ENCODE results near the gene LRIG1.

LRIG1 gene

GRCh38 chr3:66416556-66417304 is 84.1 kb downstream of the LRIG1 start:
- no peak for DNase-seq

DNA sequence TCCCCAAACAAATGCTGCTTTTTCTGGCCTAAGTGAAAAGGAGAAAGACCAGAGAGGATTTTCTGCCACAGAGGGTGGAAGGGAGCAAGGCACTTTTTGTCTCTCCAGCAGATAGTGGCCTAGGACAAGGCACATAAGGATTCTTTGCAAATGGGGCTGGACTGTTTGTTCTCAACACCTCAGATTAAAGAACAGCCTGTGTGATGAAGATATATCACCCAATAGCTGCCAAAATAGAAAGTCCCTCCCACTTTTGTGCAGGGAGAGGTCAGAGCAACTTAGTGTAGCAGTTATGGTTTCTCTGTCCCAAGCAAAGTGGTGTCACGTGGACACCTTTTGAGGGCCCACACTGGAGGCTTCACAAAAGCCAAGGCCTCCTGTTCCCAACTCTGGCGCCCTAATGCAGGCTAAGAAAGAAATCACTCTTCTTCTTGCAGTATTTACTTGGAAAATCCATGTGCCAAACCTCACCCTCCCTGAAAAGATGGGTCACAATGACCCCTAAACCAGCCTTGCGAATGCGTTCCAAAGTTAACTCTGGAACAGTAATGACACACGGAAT is 84.9 kb downstream of the LRIG1 start:
- no peak for DNase-seq

GRCh38 chr3:66414846-66415245 is 86.0 kb downstream of the LRIG1 start:
- DNase-seq = no peak

DNA sequence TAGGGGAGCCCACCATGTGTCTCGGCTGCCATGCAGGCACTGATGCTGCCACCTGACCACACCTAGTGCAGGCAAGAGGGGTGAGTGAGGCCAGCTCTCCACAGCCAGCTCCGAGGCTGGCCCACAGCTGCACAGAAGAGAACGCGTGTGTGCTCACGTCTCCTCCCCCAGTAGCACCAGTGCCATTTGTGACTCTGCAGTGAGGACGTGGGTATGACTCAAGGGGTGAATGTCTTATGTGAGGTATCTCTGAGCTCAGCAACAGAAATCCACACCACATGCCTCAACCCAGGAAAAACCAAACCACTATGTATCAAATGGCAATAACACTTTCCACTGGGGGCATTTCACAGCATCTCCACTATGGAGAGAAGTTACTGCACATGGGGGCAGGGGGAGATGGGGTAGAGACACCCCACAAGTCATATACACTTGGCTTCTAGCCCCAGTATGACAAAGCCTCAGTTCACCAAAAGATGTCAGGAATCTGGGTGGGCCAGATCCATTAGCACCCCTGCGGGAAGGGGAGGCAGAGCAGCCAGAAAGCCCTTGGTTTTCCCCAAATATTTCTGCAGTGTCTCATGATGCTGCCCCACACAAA is 87.6 kb downstream of the LRIG1 start:
- no peak for DNase-seq

- no peak for DNase-seq
Observed at GRCh38 chr3:66411961-66412887, 88.6 kb downstream of the LRIG1 start.

DNA sequence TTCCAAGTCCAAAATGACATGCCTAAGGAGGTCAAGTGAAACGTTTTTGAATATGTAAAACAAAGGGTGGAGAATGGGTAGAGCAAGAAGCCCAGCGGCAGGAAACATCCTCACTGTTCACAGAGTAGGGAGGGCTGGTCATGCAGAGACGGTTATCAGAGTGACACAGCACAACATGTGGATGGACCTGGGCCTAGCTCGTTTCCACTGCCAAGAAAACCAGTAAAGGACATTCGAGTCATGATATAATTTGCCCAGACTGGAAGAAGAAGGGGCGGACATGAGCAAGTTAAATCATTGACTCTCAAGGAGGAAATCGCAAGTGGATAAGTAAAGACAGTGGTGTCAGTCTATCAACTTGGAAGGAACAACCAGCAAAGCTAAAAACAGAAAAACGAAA is 89.3 kb downstream of the LRIG1 start:
- no peak for DNase-seq

DNA sequence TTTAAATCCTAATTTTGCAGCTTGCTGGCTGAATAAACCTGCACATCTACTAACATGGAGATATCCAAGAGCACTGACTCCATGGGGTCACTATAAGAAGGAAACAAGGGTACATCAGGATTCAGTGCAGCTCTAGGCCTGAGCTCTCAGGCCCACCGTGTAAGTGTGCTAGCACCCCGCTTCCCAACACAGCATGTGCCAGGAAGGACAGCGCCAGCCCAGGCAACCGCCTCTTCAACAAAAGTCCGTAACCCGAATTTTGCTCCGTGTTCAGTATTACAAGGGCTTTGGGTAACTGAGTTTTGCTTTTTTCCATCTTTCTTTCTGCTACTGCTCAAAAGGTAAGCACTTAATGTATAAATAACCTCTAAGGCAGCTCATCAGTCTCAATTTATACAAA is 89.8 kb downstream of the LRIG1 start:
- DNase-seq = no peak

GRCh38 chr3:66409771-66410754 is 90.8 kb downstream of the LRIG1 start:
- no peak for DNase-seq

GRCh38 chr3:66407611-66408218 is 93.1 kb downstream of the LRIG1 start:
- DNase-seq = no peak

DNA sequence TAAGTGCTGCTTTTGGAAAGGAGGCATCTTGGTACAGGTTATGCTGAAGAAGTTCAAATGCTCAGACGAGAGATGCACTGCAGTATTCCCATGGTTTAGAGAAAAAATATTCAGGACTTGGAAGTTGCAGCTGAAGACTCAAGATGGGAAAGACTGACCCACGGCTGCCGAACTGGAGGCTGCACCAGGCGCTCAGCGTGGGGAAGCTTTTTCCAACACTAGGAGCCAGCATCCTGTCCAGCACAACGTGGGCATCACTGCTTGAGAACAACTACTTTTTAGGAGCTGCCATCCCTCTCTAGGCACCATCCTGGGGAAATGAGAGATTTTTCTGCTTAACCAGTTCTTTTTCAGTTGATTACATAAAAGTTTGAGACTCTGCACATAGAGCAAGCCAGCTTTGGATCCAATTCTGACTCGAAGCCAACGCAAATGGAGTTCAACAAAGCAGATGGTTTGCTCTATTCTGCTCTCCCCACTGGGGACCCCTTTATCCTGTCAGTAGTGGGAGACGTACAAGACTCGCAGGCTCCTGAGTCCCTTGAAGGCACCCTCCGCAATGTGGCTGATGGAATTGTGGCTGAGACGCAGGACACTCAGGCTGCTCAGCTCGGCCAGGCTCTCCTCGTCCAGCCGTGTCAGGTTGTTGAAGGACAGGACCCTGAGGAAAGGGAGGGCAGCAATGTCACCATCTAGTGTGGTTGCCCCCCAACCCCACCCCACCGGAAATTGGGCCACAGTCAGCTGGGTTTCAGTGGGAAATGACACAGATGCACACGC is 93.8 kb downstream of the LRIG1 start:
- no peak for DNase-seq

DNA sequence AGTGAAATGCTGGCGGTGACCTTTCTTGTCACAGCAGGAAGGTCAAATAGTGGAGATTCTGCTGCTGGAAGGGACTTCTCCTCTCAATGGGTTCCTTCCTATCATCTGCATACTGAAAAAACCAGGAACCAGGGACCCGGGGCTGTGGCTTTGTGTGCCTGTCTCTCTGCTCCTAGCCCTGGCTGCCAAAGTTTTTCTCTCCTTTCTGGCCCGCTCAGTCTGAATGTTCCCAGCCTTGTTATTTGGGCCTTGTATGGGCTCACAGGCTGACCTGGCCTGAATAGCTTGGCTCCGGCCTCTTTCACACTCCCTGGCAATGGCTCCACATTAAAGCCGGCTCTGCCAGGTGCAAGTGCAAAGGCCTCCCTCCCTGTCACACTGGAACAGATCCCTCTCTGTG is 94.7 kb downstream of the LRIG1 start:
- DNase-seq = no peak

- no peak for DNase-seq
Observed at GRCh38 chr3:66405701-66406091, 95.1 kb downstream of the LRIG1 start.

DNA sequence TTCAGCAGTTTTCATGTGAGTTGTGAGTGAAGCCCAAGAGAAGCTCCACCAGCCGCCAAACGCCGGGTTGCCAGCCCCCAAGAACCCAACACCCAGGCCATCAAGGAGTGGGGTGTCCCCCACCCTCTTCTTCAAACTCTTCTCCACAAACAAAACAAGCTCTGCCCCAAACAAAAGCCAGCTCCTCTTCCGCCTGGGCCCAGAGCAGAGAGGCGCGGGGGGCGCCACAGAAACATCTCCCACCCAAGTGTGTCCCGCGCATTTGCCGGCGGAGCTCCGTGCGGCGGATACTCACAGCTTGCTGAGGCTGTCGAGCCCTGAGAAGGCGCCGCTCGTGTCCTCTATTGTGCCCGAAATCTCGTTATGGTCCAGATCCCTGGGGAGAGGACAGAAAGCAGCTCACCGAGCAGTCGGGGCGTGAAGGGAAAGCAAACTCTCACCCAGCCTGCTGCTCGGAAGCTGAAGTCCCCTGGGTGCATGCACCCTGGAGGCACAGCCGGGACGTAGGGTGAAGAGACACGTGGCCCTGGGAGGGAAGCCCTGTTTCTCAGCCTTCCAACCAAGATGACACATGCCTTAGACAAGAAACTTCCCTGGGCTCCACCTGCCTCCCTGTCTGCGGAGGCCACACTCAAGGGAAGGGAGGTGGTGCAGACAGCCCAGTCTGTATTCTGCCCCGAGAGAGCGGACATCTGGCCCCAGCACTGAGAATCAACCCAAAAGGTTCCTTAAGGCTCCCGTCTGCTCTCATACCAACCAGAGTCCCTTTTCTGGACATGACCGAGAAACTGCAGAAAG is 95.7 kb downstream of the LRIG1 start:
- no peak for DNase-seq

DNA sequence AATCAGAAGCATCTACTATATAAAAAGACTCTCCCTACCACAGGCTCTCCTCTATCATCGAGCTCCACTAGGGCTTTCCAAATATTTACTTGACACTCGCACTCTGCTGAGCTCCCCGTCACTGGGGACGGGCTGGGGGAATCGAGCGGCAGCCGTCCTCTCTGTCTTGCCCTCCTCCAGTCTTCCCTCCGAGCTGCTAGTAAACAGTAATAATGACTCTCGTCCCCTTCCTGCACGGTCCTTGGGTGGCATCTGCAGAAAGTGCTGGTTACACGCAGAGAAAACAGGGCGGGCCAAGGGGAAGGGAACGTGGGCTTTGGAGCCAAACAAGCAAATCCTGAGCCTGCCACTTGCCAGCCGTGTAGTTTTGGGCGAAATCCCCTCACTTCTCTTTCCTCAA is 96.6 kb downstream of the LRIG1 start:
- DNase-seq = no peak

GRCh38 chr3:66403323-66403990 is 97.4 kb downstream of the LRIG1 start:
- DNase-seq = no peak

- no peak for DNase-seq
Observed at GRCh38 chr3:66402596-66403290, 98.1 kb downstream of the LRIG1 start.

DNA sequence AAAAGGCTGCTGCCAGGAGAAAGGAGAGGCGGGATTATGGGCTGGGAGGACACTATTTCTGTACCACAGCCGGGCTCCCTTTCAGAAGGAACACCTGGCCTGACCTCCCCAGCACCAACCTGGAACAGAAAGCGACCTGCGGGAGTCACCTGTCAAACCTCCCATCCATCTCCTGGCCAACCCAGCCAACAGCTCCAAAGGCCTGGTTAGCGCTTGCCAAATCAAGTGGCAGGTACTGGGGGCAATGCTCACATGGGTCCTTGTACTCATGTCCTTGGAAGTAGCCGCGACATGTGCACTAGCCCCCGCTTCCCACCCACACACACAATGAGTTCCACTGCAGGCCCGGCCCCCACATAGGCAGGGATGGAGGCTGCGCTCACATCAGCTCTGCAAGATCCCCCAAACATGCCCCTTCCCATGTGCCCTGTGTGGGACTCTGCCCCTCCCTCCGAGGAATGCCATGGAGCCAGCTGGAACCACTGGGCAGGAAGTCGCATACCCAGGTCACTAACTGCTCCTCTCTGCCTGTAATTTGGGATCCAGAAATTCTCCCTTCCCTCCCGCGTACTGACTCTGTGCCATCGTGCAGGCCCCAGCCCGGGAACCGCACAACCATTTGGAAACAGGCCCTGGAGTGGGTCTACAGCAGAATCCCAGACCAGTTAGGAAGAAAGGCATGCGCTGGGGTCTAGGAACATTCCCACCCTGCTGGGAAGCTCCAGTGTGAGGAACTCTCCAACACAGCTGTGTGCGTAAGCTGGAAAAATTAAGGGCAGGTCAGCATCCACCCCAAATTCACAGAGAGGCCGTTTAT is 98.9 kb downstream of the LRIG1 start:
- DNase-seq = no peak

DNA sequence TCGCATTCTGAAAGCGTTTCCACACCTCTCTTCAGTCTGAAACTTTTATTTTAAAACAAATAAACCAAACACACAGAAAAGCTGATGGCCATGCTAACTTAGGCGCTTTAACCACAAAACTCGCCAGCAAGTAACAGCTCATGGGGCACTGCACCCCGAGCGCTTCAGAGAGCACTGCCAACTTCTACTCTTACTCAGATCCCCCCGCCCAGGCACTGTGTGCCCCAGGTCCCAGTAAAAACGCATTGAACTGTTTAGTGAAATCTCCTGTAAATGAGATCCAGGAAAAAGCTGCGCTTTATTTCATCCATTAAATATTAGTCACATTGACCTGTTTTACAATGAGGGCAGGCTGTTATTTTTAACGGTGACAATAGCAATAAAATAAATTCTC is 99.7 kb downstream of the LRIG1 start:
- no peak for DNase-seq
